Measurements from ENCODE around the gene CELF2. TPM values are rescaled to one million over a fixed set of nuclear protein-coding genes. Genes with fewer than 3 reads are reported as not detected.

Gene CELF2
- total RNA-seq, 1 experiment from 2014 or later = 28.7 TPM

DNA sequence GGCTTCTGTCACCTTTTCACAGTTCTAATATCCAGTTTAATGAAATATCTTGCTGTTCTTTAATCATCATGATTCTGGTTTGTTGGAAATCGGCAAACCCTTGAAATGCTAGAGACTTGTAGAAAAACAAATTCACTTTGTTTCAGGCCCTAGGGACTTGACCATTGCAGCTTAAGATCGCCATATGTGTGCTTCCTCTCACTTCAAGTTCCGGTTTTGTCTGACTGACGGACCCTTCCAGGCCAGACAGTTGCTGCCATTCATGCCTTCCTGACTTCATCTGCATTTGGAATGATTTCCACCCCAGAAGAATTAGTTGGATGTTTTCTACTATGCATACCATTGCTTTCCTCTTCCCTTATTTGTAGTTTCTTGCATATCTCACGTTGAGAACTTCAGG, 125.6 kb downstream of the CELF2 start:
- DNase-seq = no peak
- Histone ChIP-seq H2AK5ac (ENCODE audit: insufficient read length, low read length) (no peak overlapping the region), H2BK15ac (ENCODE audit: low read depth, low read length) (no peak overlapping the region), H2BK12ac (ENCODE audit: insufficient read length, low read depth, low read length) (no peak overlapping the region), H3K79me1 (ENCODE audit: insufficient read depth, low read depth, low read length, poor library complexity, severe bottlenecking) (no peaks in the 10 kb centered on the region), H4K5ac (ENCODE audit: insufficient read length, low read depth, low read length) (no peak overlapping the region), H4K8ac (replicated peaks; ENCODE audit: insufficient read length, low read depth, low read length) (no peak overlapping the region), H3T11ph (ENCODE audit: low read length) (no peak overlapping the region), H4K91ac (ENCODE audit: insufficient read length, low read depth, low read length) (no peak overlapping the region), H3K18ac (ENCODE audit: insufficient read length, low read depth, low read length) (no peak overlapping the region), H3K56ac (ENCODE audit: insufficient read length, low read depth, low read length) (no peak overlapping the region), H3K4me2 (ENCODE audit: insufficient read depth, insufficient read length, low read length) (no peak overlapping the region), H3K14ac (ENCODE audit: insufficient read depth, low read length) (no peak overlapping the region), H2BK5ac (ENCODE audit: insufficient read length, low read length) (no peak overlapping the region), H2AFZ (ENCODE audit: low read length) (no peak overlapping the region), H3K23ac (ENCODE audit: insufficient read length, low read depth, low read length) (no peak overlapping the region), H3K4me1 (ENCODE audit: insufficient read depth, low read length) (peaks cover 12% of the 10 kb centered on the region; the same call in 1 of the 2 replicates), H3K27ac (ENCODE audit: insufficient read length, low read depth, low read length) (no peak overlapping the region), H3K9me3 (ENCODE audit: control insufficient read depth, low read depth, low read length) (no peaks in the 10 kb centered on the region), H2BK20ac (ENCODE audit: low read depth, low read length, poor library complexity, severe bottlenecking) (no peak overlapping the region), H3K9ac (ENCODE audit: extremely low read depth, insufficient read length, low read length) (no peak overlapping the region), H3K23me2 (ENCODE audit: insufficient read length, low read depth, low read length, poor library complexity, severe bottlenecking) (no peaks in the 10 kb centered on the region), H3K79me2 (ENCODE audit: insufficient read depth, low read length) (0 out of 2 replicates have a peak, but pooled peaks cover 2% of the 10 kb centered on the region), H4K20me1 (ENCODE audit: control insufficient read depth, insufficient read depth, insufficient read length) (no peaks in the 10 kb centered on the region), H2BK120ac (ENCODE audit: low read depth, low read length, poor library complexity, severe bottlenecking) (no peak overlapping the region), H3K4ac (ENCODE audit: low read depth, low read length) (no peak overlapping the region), H3K27me3 (ENCODE audit: insufficient read depth, low read length) (no peaks in the 10 kb centered on the region)
- peaks cover 62 to 66% of the 10 kb centered on the region in 2 experiments for H3K4me1 Mint-ChIP-seq
- H3K27ac Mint-ChIP-seq = peak overlapping the region in 2 of 3 experiments; percentile 20 to 64; a peak in 5 of 7 replicates
- H3K27me3 Mint-ChIP-seq (ENCODE audit: low read depth) = no peaks in the 10 kb centered on the region
- no peak overlapping the region for H3K4me3 Mint-ChIP-seq
- peaks cover 0 to 3% of the 10 kb centered on the region in 2 experiments; a peak in 1 of 5 replicates for H3K9me3 Mint-ChIP-seq
- TF ChIP-seq, protein P1, sequence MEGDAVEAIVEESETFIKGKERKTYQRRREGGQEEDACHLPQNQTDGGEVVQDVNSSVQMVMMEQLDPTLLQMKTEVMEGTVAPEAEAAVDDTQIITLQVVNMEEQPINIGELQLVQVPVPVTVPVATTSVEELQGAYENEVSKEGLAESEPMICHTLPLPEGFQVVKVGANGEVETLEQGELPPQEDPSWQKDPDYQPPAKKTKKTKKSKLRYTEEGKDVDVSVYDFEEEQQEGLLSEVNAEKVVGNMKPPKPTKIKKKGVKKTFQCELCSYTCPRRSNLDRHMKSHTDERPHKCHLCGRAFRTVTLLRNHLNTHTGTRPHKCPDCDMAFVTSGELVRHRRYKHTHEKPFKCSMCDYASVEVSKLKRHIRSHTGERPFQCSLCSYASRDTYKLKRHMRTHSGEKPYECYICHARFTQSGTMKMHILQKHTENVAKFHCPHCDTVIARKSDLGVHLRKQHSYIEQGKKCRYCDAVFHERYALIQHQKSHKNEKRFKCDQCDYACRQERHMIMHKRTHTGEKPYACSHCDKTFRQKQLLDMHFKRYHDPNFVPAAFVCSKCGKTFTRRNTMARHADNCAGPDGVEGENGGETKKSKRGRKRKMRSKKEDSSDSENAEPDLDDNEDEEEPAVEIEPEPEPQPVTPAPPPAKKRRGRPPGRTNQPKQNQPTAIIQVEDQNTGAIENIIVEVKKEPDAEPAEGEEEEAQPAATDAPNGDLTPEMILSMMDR (conservative IDR thresholded peaks at IDR 0.05) = no peak
- H3K36me3 Mint-ChIP-seq (ENCODE audit: insufficient read depth in 1 of 3, low read depth in 3 of 3) = peaks cover 2 to 13% (median 2%) of the 10 kb centered on the region in 3 experiments; a peak in 4 of 7 replicates
- WGBS (ENCODE audit: extremely low coverage, insufficient read length, low lambda C conversion rate) = no CpG with 5 or more reads among the region's 5 CpGs
